Stimulated activated CD4-positive, alpha-beta T cell treated with anti-CD3 and anti-CD28 coated beads, TNF-alpha, amount 100 ng/mL, for 4 hours (primary cell): Measurements from ENCODE around the gene LCLAT1.
"Not testable (repeated sequence)": the region's sequence is repeated elsewhere in the genome, so short reads cannot be mapped to it uniquely, and the experiment has no call there.

Experiments
- DNase-seq, 3 experiments: peaks; one replicate each; pipeline ENCODE4 v3.0.0-alpha.2; 2020; ENCODE audit warnings: low read depth in 3 of 3

LCLAT1 gene

GRCh38 chr2:30487603-30488002 lies 40.6 kb downstream of the LCLAT1 start:
- DNase-seq = no peak

DNA sequence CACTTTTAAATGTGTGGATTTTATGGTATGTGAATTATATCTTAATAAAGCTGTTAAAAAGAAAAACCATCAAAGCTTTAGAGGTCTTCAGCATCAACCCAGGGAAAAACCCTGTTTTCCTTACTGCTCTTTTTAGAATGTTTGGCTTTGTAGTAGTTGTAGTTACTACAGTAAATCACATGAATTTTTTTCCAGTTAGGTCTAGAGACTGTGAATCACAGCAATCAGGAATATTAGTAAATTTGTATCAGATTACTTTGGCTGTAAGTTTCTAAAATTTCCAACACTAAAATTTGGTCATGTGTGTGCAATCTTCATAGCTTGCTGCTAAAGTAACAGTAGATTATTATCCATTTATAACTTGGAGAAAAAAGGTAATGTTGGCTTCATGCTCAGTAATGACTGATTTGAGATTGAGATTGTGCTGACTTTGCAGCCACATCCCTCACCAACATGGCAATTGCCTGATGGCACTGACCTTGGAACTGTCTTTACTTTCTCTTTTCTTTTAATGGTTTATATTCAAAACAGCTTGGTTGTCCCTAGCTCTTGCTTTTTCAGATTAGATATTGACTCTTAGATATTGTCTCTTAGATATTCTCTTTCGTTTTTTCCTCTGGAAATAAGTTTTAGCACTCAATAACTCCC lies 41.1 kb downstream of the LCLAT1 start:
- no peak for DNase-seq

DNA sequence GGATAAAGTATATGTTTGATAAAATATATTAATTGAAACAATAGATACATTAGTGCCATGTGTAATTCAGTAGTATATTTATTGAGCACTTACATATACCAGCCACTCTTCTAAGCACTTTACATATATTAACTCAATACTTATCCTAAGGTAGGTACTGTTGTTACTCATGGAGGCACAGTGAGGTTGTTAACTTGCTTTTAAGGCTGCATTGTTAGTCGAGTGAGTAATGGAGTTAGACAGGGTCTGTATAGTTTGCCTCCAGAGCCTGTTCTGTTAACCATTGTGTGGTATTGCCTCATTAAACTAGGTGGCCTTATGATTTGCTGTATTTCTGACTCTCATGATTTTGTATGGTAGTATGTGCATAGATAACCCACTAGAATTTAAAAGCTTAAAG lies 44.2 kb downstream of the LCLAT1 start:
- DNase-seq = no peak

- no peak for DNase-seq
These were observed 45.1 kb downstream of the LCLAT1 start for GRCh38 chr2:30492185-30492584.

GRCh38 chr2:30492619-30493018 lies 45.6 kb downstream of the LCLAT1 start:
- DNase-seq = no peak

GRCh38 chr2:30493440-30493839 lies 46.4 kb downstream of the LCLAT1 start:
- no peak for DNase-seq

DNA sequence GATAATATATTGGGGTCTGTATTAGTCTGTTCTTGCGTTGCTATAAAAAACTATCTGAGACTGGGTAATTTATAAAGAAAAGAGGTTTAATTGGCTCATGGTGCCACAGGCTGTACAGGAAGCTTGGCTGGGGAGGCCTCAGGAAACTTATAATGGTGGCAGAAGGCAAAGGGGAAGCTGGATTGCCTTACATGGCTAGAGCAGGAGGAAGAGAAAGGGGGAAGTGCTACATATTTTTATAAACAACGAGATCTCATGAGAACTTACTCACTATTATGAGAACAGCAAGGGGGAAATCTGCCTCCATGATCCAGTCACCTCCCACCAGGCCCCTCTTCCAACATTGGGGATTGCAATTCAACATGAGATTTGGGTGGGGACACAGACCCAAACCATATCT lies 48.9 kb downstream of the LCLAT1 start:
- DNase-seq = not testable (repeated sequence)

- DNase-seq = no peak
These were observed 52.6 kb downstream of the LCLAT1 start for GRCh38 chr2:30499681-30500080.

- no peak for DNase-seq
These were observed 53.7 kb downstream of the LCLAT1 start for GRCh38 chr2:30500699-30501098.

GRCh38 chr2:30502310-30502709 lies 55.3 kb downstream of the LCLAT1 start:
- DNase-seq = no peak

- no peak for DNase-seq
These were observed 56.1 kb downstream of the LCLAT1 start for GRCh38 chr2:30503007-30503694.

GRCh38 chr2:30503695-30504052 lies 56.6 kb downstream of the LCLAT1 start:
- DNase-seq = no peak

DNA sequence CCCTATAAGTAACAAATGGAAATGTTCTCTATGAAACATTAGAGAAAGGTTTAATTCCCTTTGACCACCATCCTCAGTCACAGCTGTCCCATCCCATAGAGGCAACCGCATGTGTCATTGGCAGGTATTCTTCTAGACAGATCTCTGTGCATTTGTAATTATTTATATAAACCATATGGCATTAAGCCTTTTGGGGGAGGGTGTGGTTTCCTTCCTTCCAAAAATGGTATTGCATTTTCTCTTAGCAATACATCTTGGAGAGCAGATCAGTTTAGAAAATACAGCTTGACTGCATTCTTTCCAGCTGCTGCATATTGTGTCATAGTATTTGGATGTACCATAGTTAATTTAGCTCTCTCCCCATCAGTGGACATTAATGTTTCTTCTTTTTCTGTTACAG lies 57.7 kb downstream of the LCLAT1 start:
- DNase-seq = no peak

- DNase-seq = no peak
These were observed 58.6 kb downstream of the LCLAT1 start for GRCh38 chr2:30505500-30506180.

DNA sequence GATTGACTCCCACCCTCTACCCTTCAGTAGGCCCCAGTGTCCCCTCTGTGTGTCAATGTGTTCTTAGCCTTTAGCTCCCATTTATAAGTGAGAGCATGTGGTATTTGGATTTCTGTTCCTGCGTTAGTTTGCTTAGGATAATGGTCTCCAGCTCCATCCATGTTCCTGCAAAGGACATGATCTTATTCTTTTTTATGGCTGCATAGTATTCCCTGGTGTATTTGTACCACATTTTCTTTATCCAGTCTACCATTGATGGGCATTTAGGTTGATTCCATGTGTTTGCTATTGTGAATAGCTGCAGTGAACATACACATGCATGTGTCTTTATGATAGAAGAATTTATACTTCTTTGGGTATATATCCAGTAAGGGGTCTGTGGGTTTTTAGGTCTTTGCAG lies 60.4 kb downstream of the LCLAT1 start:
- not testable (repeated sequence) for DNase-seq

DNA sequence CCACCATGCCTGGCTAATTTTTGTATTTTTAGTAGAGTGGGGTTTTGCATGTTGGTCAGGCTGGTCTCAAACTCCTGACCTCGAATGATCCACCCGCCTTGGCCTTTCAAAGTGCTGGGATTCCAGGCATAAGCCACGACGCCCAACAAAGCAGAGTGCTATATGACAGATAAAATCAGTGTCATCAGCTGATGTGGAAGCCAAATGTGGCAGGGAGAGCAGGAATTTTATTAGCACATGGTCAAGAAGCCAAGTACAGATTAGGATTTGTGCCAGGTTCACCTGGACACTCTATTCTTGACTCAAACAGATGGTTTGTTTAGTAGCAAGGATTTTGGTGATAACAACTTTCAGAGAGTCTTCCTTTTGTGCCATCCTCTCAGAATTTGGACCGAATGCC lies 62.7 kb downstream of the LCLAT1 start:
- DNase-seq = no peak

DNA sequence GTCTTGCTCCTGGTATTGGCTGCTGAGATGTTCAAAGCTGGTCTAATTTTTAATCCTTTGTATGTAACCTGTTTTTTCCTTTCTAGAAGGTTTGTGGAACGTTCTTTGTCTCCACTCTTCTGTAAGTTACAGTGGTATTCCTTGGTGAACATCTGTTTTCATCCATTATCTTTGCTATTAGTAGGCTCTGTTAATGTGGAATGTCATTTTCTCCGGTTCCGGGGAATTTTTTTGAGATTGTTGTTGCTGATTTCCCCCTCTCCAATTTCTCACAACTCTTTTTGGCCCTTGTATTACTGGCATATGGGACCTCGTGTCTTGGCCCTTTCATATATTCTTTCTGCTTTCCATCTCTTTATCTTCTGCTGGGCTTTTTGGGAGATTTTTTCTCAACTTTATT lies 63.4 kb downstream of the LCLAT1 start:
- DNase-seq = no peak

DNA sequence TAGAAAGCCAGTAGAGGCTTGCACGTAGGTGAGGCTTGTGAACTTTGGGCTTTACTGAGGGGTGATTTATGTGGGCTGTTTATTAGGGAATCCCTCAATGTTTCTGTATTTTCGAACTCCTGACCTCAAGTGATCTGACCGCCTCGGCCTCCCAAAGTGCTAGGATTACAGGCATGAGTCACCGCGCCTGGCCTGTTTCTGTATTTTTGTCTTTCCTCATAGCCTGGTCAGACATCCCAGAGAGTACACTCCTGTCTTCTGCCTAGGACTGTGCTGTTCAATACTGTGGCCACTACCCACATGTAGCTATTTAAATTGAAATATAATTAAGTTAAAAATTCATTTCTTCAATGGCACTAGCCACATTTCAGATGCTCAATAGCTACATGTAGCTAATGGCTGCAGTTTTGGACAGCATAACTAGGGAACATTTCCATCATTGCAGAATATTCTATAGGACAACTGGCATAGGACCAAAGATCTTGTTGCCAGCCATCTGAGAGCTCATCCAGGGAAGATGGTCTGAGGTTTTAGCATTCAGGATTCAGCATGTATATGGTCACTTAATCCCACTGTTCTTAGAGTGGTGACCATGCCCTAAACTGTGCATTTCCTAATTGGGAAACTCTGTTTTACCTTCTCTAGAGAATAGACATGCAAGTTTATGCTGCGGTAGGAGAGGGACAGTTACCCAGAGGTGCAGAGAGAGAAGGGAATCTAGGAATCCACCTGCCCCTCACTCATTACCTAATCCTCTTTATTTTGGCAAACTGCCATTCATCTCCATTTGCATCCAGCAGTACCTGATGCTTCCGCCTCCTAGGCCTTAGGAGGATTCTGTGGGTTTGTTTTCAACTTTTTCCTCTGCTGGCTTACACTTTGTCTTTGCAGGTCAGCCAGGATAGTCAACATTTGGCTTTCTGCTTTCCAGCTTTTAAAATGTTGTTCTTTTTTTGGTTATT lies 64.4 kb downstream of the LCLAT1 start:
- DNase-seq = no peak

DNA sequence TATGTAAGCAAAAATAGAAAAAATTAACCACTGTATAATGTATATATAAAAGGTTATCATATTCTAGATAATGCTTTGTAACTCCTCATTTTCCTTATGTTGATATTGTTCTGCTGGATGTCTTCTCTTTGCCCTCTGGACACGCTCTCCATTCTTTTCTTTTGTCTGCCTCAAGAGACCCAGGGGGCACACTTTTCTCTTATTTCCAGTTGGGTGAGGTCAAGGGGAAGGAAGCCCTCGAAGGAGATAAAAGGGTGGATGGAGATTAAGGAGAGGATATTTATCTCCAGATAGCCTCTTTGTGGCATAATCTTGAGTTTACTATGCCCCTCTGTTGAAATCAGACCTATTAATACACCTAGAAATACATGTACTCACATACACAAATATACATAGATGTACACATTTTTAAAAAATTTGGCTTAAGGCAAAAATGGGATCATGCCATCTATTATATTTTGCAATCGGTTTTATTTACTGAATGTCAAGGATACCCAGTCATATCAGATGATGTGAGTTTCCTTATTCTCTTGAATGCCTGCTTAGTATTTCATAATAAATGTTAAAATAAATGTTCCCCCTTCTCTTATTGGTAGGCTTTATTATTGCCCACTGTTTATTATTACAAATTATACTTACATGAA lies 65.3 kb downstream of the LCLAT1 start:
- no peak for DNase-seq

DNA sequence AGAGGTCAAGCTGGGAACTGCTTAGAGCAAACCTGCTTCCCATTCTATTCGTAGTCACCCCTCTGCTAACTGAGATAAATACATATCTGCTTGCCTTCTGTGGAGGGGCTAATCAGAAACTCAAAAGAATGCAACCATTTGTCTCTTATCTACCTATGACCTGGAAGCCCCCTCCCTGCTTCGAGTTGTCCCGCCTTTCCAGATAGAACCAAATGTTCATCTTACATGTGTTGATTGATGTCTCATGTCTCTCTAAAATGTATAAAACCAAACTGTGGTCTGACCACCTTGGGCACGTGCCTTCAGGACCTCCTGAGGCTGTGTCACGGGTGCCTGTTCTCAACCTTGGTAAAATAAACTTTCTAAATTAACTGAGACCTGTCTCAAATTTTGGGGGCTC lies 66.6 kb downstream of the LCLAT1 start:
- DNase-seq = not testable (repeated sequence)

- no peak for DNase-seq
These were observed 67.2 kb downstream of the LCLAT1 start for GRCh38 chr2:30514134-30514847.
